Neural progenitor cell (in vitro differentiated cells): Measurements from ENCODE around the gene H1-8. TPM values are rescaled to one million over a fixed set of nuclear protein-coding genes. Genes with fewer than 3 reads are reported as not detected.

Source experiments
- DNase-seq: peaks from one replicate; pipeline ENCODE4 v3.0.0-alpha.2; 2016; ENCODE audit warnings: low spot score
- H2AFZ ChIP-seq: fragments of 200-600 bp; sonication (generic); replicated peaks from 2 replicates; pipeline ENCODE4 v1.6.1; 2016; ENCODE audit warnings: antibody characterized with exemption
- H3F3A ChIP-seq: fragments of 200-600 bp; sonication (generic); 2 replicates; pipeline ENCODE4 v1.6.1; 2016; ENCODE audit warnings: antibody characterized with exemption, low read depth
- H3K27ac ChIP-seq: fragments of 200-600 bp; sonication (generic); 2 replicates; pipeline ENCODE4 v1.5.1; 2016; ENCODE audit warnings: mild to moderate bottlenecking
- H3K27me3 ChIP-seq: fragments of 200-600 bp; sonication (generic); 2 replicates; pipeline ENCODE4 v1.6.1; 2016; ENCODE audit warnings: mild to moderate bottlenecking, moderate library complexity
- H3K36me3 ChIP-seq: fragments of 200-600 bp; sonication (generic); 2 replicates; pipeline ENCODE4 v1.5.1; 2016
- H3K4me1 ChIP-seq: fragments of 200-600 bp; sonication (generic); 2 replicates; pipeline ENCODE4 v1.6.1; 2016; ENCODE audit warnings: mixed run types
- H3K4me2 ChIP-seq: fragments of 200-600 bp; sonication (generic); 2 replicates; pipeline ENCODE4 v1.6.1; 2016
- H3K4me3 ChIP-seq: fragments of 200-600 bp; sonication (generic); 2 replicates; pipeline ENCODE4 v1.5.1; 2016
- H3K79me2 ChIP-seq: fragments of 200-600 bp; sonication (generic); 2 replicates; pipeline ENCODE4 v1.6.1; 2016; ENCODE audit warnings: low read depth
- H3K9ac ChIP-seq: fragments of 200-600 bp; sonication (generic); 2 replicates; pipeline ENCODE4 v1.6.1; 2016
- H3K9me3 ChIP-seq: fragments of 200-600 bp; sonication (generic); 2 replicates; pipeline ENCODE4 v1.5.1; 2016; ENCODE audit warnings: low read depth
- H4K20me1 ChIP-seq: fragments of 200-600 bp; sonication (generic); 2 replicates; pipeline ENCODE4 v1.6.1; 2016; ENCODE audit warnings: low read depth
- H3K27ac Mint-ChIP-seq: 3 replicates; pipeline ENCODE4 v1.8.0; 2021; ENCODE audit warnings: mixed read lengths
- H3K27me3 Mint-ChIP-seq: 2 replicates; pipeline ENCODE4 v1.8.0; 2022; ENCODE audit warnings: low read depth, mild to moderate bottlenecking, inconsistent platforms, moderate library complexity, mixed read lengths; ENCODE audit not compliant: insufficient read depth
- H3K36me3 Mint-ChIP-seq: 3 replicates; pipeline ENCODE4 v1.8.0; 2021; ENCODE audit warnings: mixed read lengths
- H3K4me1 Mint-ChIP-seq: 3 replicates; pipeline ENCODE4 v1.8.0; 2021; ENCODE audit warnings: mixed read lengths
- H3K4me3 Mint-ChIP-seq: 3 replicates; pipeline ENCODE4 v1.8.0; 2021; ENCODE audit warnings: mild to moderate bottlenecking, moderate library complexity, mixed read lengths
- H3K9me3 Mint-ChIP-seq: 3 replicates; pipeline ENCODE4 v1.8.0; 2020; ENCODE audit warnings: mixed read lengths
- CTCF ChIP-seq: fragments of 200-600 bp; sonication (generic); IDR thresholded peaks from 2 replicates; pipeline ENCODE4 v1.5.1; 2017; ENCODE audit warnings: antibody characterized with exemption, mild to moderate bottlenecking
- EZH2 ChIP-seq: fragments of 200-600 bp; sonication (generic); IDR thresholded peaks from 2 replicates; pipeline ENCODE4 v1.6.1; 2017; ENCODE audit warnings: antibody characterized with exemption, mild to moderate bottlenecking, moderate library complexity
- EZH2phosphoT487 ChIP-seq: fragments of 200-600 bp; sonication (generic); IDR thresholded peaks from 2 replicates; pipeline ENCODE4 v1.6.1; 2017; ENCODE audit warnings: antibody characterized with exemption
- total RNA-seq: library from RNA; depleted of rRNA; stranded (reverse); fragments of >200 nt; gene quantifications from 2 replicates; pipeline ENCODE4 v1.2.3, GENCODE V29; 2015; ENCODE audit warnings: low replicate concordance

Gene H1-8
- total RNA-seq, 1 donor from 2014 or later, result not detected

- H3F3A ChIP-seq, result peaks cover 4% of the 10 kb centered on the region
- no peaks in the 10 kb centered on the region for H3K9me3 Mint-ChIP-seq
Measured at GRCh38 chr3:129519449-129519848, 23.5 kb upstream of the H1-8 start.

GRCh38 chr3:129519896-129520715, 22.9 kb upstream of the H1-8 start:
- Histone ChIP-seq H3F3A (peaks cover 4% of the 10 kb centered on the region), H4K20me1 (no peaks in the 10 kb centered on the region), H3K9ac (no peak overlapping the region), H3K79me2 (no peaks in the 10 kb centered on the region), H3K4me2 (no peak overlapping the region), H3K27ac (no peak overlapping the region), H3K4me1 (no peaks in the 10 kb centered on the region), H3K36me3 (no peaks in the 10 kb centered on the region), H3K4me3 (no peak overlapping the region), H3K9me3 (no peaks in the 10 kb centered on the region), H3K27me3 (no peaks in the 10 kb centered on the region), H2AFZ (no peak overlapping the region)
- TF ChIP-seq EZH2phosphoT487 (no peak), EZH2 (no peak), CTCF (no peak)
- Mint-ChIP-seq H3K9me3 (no peaks in the 10 kb centered on the region), H3K4me1 (peaks cover 18% of the 10 kb centered on the region), H3K4me3 (no peak overlapping the region), H3K36me3 (peaks cover 13% of the 10 kb centered on the region), H3K27ac (peak overlapping the region; percentile 7), H3K27me3 (peaks cover 3% of the 10 kb centered on the region)
- no peak for DNase-seq

More at GRCh38 chr3:129519449-129519848, 23.5 kb upstream of the H1-8 start:
- H3K4me3 Mint-ChIP-seq, result no peak overlapping the region
- H3K79me2 ChIP-seq, result no peaks in the 10 kb centered on the region
- no peaks in the 10 kb centered on the region for H3K4me1 ChIP-seq
- no peak overlapping the region for H3K27ac Mint-ChIP-seq
- H2AFZ ChIP-seq, result no peak overlapping the region
- H3K4me2 ChIP-seq, result no peak overlapping the region
- no peak overlapping the region for H3K27ac ChIP-seq
- no peaks in the 10 kb centered on the region for H3K27me3 ChIP-seq
- H3K36me3 ChIP-seq, result no peaks in the 10 kb centered on the region
- H4K20me1 ChIP-seq, result no peaks in the 10 kb centered on the region
- TF ChIP-seq CTCF, result no peak
- no peak for TF ChIP-seq EZH2phosphoT487
- TF ChIP-seq EZH2, result no peak
- H3K9me3 ChIP-seq, result no peaks in the 10 kb centered on the region
- H3K27me3 Mint-ChIP-seq, result peaks cover 3% of the 10 kb centered on the region
- H3K4me1 Mint-ChIP-seq, result peaks cover 18% of the 10 kb centered on the region
- no peak for DNase-seq
- peaks cover 16% of the 10 kb centered on the region for H3K36me3 Mint-ChIP-seq
- no peak overlapping the region for H3K4me3 ChIP-seq
- no peak overlapping the region for H3K9ac ChIP-seq

- H3K27ac Mint-ChIP-seq, result no peak overlapping the region
- H3K9me3 ChIP-seq, result no peaks in the 10 kb centered on the region
- no peaks in the 10 kb centered on the region for H3K36me3 ChIP-seq
- peaks cover 10% of the 10 kb centered on the region for H3K36me3 Mint-ChIP-seq
- H2AFZ ChIP-seq, result no peak overlapping the region
- H4K20me1 ChIP-seq, result no peaks in the 10 kb centered on the region
- H3K4me3 Mint-ChIP-seq, result no peak overlapping the region
- H3K27ac ChIP-seq, result no peak overlapping the region
- H3K79me2 ChIP-seq, result no peaks in the 10 kb centered on the region
- peaks cover 4% of the 10 kb centered on the region for H3F3A ChIP-seq
- no peak overlapping the region for H3K4me3 ChIP-seq
- H3K27me3 Mint-ChIP-seq, result peaks cover 3% of the 10 kb centered on the region
- no peak overlapping the region for H3K9ac ChIP-seq
- peaks cover under 1% of the 10 kb centered on the region for H3K4me1 ChIP-seq
- TF ChIP-seq CTCF (no peak), EZH2phosphoT487 (no peak), EZH2 (no peak)
- H3K27me3 ChIP-seq, result no peaks in the 10 kb centered on the region
- DNase-seq, result no peak
- H3K9me3 Mint-ChIP-seq, result no peaks in the 10 kb centered on the region
- H3K4me1 Mint-ChIP-seq, result peaks cover 18% of the 10 kb centered on the region
- H3K4me2 ChIP-seq, result no peak overlapping the region
Measured at GRCh38 chr3:129520960-129521359, 22.0 kb upstream of the H1-8 start.
